Keratinocyte (primary cell): ENCODE results near the gene TIE1. TPM values are rescaled to one million over a fixed set of nuclear protein-coding genes. Genes with fewer than 3 reads are reported as not detected.

Experiments
- DNase-seq: peaks from one replicate; pipeline ENCODE4 v3.0.0-alpha.2; 2011; ENCODE audit warnings: low read depth, missing footprints, low spot score
- FAIRE-seq: peaks from 2 replicates; lab custom pipeline; 2011; peaks lifted over from hg19 to GRCh38; lab: Jason Lieb, UNC
- H2AFZ ChIP-seq: 2 replicates; pipeline ENCODE4 v1.6.0; 2012; ENCODE audit warnings: low read length, control low read depth, inconsistent platforms; ENCODE audit not compliant: control insufficient read depth
- H3K27ac ChIP-seq: 2 replicates; pipeline ENCODE4 v1.5.1; 2011; ENCODE audit warnings: low read length; ENCODE audit not compliant: control insufficient read depth, insufficient read depth
- H3K27me3 ChIP-seq: 3 replicates; pipeline ENCODE4 v1.6.0; 2011; ENCODE audit warnings: low read length; ENCODE audit not compliant: control insufficient read depth, insufficient read depth; ENCODE audit errors: extremely low read depth
- H3K36me3 ChIP-seq, 2 experiments: 2 replicates in 1 of 2; 3 replicates in 1 of 2; pipeline ENCODE4 v1.5.1; 2011; ENCODE audit warnings: low read length in 2 of 2, mild to moderate bottlenecking in 1 of 2; ENCODE audit not compliant: control insufficient read depth in 2 of 2, insufficient read depth in 2 of 2; ENCODE audit errors: extremely low read depth in 1 of 2
- H3K4me1 ChIP-seq: 3 replicates; pipeline ENCODE4 v1.5.1; 2011; ENCODE audit warnings: low read length; ENCODE audit not compliant: control insufficient read depth, insufficient read depth; ENCODE audit errors: extremely low read depth
- H3K4me2 ChIP-seq: 3 replicates; pipeline ENCODE4 v1.6.0; 2011; ENCODE audit warnings: low read depth, low read length; ENCODE audit not compliant: control insufficient read depth, insufficient read depth; ENCODE audit errors: extremely low read depth
- H3K4me3 ChIP-seq, 3 experiments: fragments of 200-600 bp in 1 of 3; sonication (generic) in 1 of 3; 2 replicates in 2 of 3; 3 replicates in 1 of 3; pipeline ENCODE4 v1.5.1; 2011 to 2016; ENCODE audit warnings: low read length in 3 of 3, mild to moderate bottlenecking in 3 of 3, control low read depth in 2 of 3, inconsistent platforms in 1 of 3, low read depth in 1 of 3, mixed read lengths in 1 of 3, mixed run types in 1 of 3, moderate library complexity in 1 of 3; ENCODE audit not compliant: control insufficient read depth in 2 of 3, insufficient read depth in 2 of 3; ENCODE audit errors: extremely low read depth in 1 of 3
- H3K79me2 ChIP-seq: 2 replicates; pipeline ENCODE4 v1.6.0; 2012; ENCODE audit warnings: low read length; ENCODE audit not compliant: control insufficient read depth, insufficient read depth
- H3K9ac ChIP-seq: 3 replicates; pipeline ENCODE4 v1.6.0; 2011; ENCODE audit warnings: low read length; ENCODE audit not compliant: control insufficient read depth, insufficient read depth; ENCODE audit errors: extremely low read depth
- H3K9me1 ChIP-seq: 3 replicates; pipeline ENCODE4 v1.6.0; 2011; ENCODE audit warnings: low read length; ENCODE audit not compliant: control insufficient read depth, insufficient read depth; ENCODE audit errors: extremely low read depth
- H3K9me3 ChIP-seq: 2 replicates; pipeline ENCODE4 v1.5.1; 2012; ENCODE audit warnings: low read depth, low read length; ENCODE audit not compliant: control insufficient read depth
- H4K20me1 ChIP-seq: 3 replicates; pipeline ENCODE4 v1.6.0; 2011; ENCODE audit warnings: low read length; ENCODE audit not compliant: control insufficient read depth, insufficient read depth; ENCODE audit errors: extremely low read depth
- EZH2 ChIP-seq: IDR thresholded peaks from one replicate; pipeline ENCODE4 v1.6.1; 2012; ENCODE audit warnings: inconsistent platforms, mild to moderate bottlenecking, low read length, moderate library complexity
- dilution Hi-C: fragments of 300-500 bp; cut with MboI; formaldehyde crosslinking; loops from one replicate; pipeline ENCODE4 v1.7.0; 2020; ENCODE audit warnings: low sequenced_read_pairs; ENCODE audit not compliant: extremely low pct_ligation_motif_present
- polyA plus RNA-seq, 5 experiments: library from polyadenylated mRNA; depleted of rRNA in 3 of 5; stranded (reverse) in 3 of 5; stranded (forward) in 1 of 5; unstranded in 1 of 5; fragments of >200 nt; gene quantifications; 1 replicate in 1 of 5; 2 replicates in 3 of 5; 3 replicates in 1 of 5; pipeline versions ENCODE4 v1.2.1 to v1.2.3, GENCODE V29; 2011 to 2012; ENCODE audit warnings: missing spikeins in 2 of 5, low read depth in 1 of 5, low replicate concordance in 1 of 5
- TF ChIP-seq, protein P1 (sequence below), 3 experiments: IDR thresholded peaks in 1 of 3; conservative IDR thresholded peaks in 1 of 3; optimal IDR thresholded peaks in 1 of 3; 2 replicates in 2 of 3; 3 replicates in 1 of 3; pipeline versions ENCODE3 to v1.5.1; 2011; ENCODE audit warnings: low read length in 3 of 3, mild to moderate bottlenecking in 3 of 3, moderate library complexity in 2 of 3, control low read depth in 1 of 3, inconsistent platforms in 1 of 3; ENCODE audit not compliant: insufficient read depth in 2 of 3; ENCODE audit errors: extremely low read depth in 1 of 3

Gene TIE1
- polyA plus RNA-seq, 1 donor (not counting 4 experiments of a cell fraction or from before 2014, with no cell fraction given): not detected

DNA sequence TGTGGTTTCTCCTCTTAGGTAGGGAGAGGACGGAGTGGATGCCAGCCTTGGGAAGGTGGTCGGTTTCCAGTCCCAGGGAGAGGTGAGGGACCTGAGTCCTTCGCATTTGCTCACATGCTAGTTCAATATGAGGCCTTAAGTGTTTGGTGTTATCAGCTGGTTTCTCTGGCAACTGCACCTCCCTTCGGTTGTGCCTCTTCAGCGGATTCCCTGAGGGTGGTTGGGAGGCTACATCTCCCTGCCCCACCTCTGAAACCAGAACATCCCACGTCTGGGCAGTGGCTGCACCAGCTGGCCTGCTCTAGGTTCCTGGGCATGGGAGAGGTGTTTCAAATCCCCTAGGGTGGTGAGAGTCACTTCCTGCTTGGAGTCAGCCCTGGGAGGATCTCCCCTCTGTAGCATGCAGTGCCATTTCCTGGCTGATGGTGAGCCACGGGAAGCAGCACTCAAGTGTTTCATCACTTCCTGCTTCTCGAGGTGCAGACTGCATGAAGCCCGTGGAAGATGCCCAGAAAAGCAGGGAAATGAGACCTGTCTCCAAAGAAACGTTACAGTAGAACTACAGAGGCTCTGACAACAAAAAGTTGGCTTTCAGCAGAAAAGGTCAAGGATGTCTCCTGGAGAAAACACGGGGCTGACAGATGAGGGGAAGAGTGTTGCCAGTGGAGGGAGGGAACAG, 26.5 kb upstream of the TIE1 start:
- H4K20me1 ChIP-seq: no peaks in the 10 kb centered on the region
- H3K36me3 ChIP-seq: no peaks in the 10 kb centered on the region
- H2AFZ ChIP-seq: peak overlapping the region; percentile 92
- H3K79me2 ChIP-seq: no peaks in the 10 kb centered on the region
- DNase-seq (peak; percentile 17), FAIRE-seq (peak; percentile 88)
- no peaks in the 10 kb centered on the region for H3K9me3 ChIP-seq
- peak overlapping the region in 1 of 3 experiments; percentile 17 for H3K4me3 ChIP-seq
- peak overlapping the region; percentile 69 for H3K4me2 ChIP-seq
- H3K4me1 ChIP-seq: peaks cover 23% of the 10 kb centered on the region
- TF ChIP-seq, protein P1, sequence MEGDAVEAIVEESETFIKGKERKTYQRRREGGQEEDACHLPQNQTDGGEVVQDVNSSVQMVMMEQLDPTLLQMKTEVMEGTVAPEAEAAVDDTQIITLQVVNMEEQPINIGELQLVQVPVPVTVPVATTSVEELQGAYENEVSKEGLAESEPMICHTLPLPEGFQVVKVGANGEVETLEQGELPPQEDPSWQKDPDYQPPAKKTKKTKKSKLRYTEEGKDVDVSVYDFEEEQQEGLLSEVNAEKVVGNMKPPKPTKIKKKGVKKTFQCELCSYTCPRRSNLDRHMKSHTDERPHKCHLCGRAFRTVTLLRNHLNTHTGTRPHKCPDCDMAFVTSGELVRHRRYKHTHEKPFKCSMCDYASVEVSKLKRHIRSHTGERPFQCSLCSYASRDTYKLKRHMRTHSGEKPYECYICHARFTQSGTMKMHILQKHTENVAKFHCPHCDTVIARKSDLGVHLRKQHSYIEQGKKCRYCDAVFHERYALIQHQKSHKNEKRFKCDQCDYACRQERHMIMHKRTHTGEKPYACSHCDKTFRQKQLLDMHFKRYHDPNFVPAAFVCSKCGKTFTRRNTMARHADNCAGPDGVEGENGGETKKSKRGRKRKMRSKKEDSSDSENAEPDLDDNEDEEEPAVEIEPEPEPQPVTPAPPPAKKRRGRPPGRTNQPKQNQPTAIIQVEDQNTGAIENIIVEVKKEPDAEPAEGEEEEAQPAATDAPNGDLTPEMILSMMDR (optimal IDR thresholded peaks at IDR 0.05 in 1 of 3, IDR thresholded peaks at IDR 0.05 in 1 of 3, conservative IDR thresholded peaks at IDR 0.05 in 1 of 3; ENCODE audit: extremely low read depth in 1 of 3, insufficient read depth in 2 of 3, low read length in 3 of 3): no peak
- no peak for TF ChIP-seq EZH2
- no peaks in the 10 kb centered on the region for H3K27me3 ChIP-seq
- dilution Hi-C loops: no loop called here
- no peaks in the 10 kb centered on the region for H3K9me1 ChIP-seq
- peak overlapping the region; percentile 33 for H3K27ac ChIP-seq
- H3K9ac ChIP-seq: no peak overlapping the region

DNA sequence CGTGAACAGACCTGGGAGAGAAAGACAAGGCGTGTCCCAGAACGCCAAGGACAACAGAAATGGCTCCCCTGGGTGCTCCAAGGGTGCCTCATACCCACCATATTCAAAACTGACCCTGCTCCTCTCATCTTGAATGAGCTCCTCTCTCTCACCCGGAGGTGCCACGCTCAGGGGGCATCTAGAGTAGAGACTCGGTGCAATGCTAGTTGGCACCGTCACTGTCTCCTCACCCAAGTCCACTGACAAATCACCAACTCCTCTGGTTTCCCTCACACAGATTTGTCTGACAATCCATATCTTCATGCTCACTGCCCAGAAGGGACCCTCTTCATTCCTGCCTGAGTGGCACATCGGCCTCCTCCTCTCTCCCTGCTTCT, 26.0 kb upstream of the TIE1 start:
- DNase-seq: no peak
- Histone ChIP-seq H3K79me2 (no peaks in the 10 kb centered on the region), H4K20me1 (no peaks in the 10 kb centered on the region), H3K27me3 (no peaks in the 10 kb centered on the region), H3K9me1 (no peaks in the 10 kb centered on the region), H3K9me3 (no peaks in the 10 kb centered on the region), H3K27ac (peak overlapping the region; percentile 26), H3K36me3 (no peaks in the 10 kb centered on the region), H3K4me1 (peaks cover 23% of the 10 kb centered on the region), H3K4me2 (peak overlapping the region; percentile 69), H3K4me3 (no peak overlapping the region), H3K9ac (no peak overlapping the region), H2AFZ (peak overlapping the region; percentile 92)
- dilution Hi-C loops: no loop called here
- FAIRE-seq: peak; percentile 29
- TF ChIP-seq, protein P1 (optimal IDR thresholded peaks at IDR 0.05 in 1 of 3, IDR thresholded peaks at IDR 0.05 in 1 of 3, conservative IDR thresholded peaks at IDR 0.05 in 1 of 3; ENCODE audit: extremely low read depth in 1 of 3, insufficient read depth in 2 of 3, low read length in 3 of 3): no peak
- TF ChIP-seq EZH2: no peak
